Liver (tissue), 9 donors: ENCODE measurements around the gene CSNK1D. TPM values are rescaled to one million over a fixed set of nuclear protein-coding genes. Genes with fewer than 3 reads are reported as not detected.

Experiments used
- DNase-seq: peaks from one replicate; pipeline ENCODE4 v3.0.0-alpha.2; 2017; ENCODE audit warnings: low spot score
- H3K27ac ChIP-seq, 2 donors: one replicate each; pipeline ENCODE4 v1.7.0; 2013; ENCODE audit warnings: inconsistent platforms in 2 of 2, low read length in 2 of 2, control low read depth in 1 of 2, low read depth in 1 of 2, mild to moderate bottlenecking in 1 of 2
- H3K27me3 ChIP-seq, 4 donors: one replicate each; pipeline versions ENCODE4 v1.6.1 to v1.7.0; 2013; ENCODE audit warnings: low read length in 3 of 4, inconsistent platforms in 1 of 4, mild to moderate bottlenecking in 1 of 4, moderate library complexity in 1 of 4; ENCODE audit not compliant: control insufficient read depth in 4 of 4, insufficient read depth in 4 of 4
- H3K36me3 ChIP-seq, 4 donors: one replicate each; pipeline versions ENCODE4 v1.6.1 to v1.7.0; 2013; ENCODE audit warnings: low read length in 3 of 4, mild to moderate bottlenecking in 3 of 4, low read depth in 1 of 4, moderate library complexity in 1 of 4; ENCODE audit not compliant: control insufficient read depth in 4 of 4, insufficient read depth in 3 of 4
- H3K4me1 ChIP-seq, 4 donors: one replicate each; pipeline versions ENCODE4 v1.6.1 to v1.7.0; 2013; ENCODE audit warnings: low read length in 3 of 4, mild to moderate bottlenecking in 3 of 4, moderate library complexity in 1 of 4; ENCODE audit not compliant: control insufficient read depth in 4 of 4, insufficient read depth in 4 of 4
- H3K4me3 ChIP-seq, 3 donors: one replicate each; pipeline versions ENCODE4 v1.6.1 to v1.7.0; 2013; ENCODE audit warnings: low read length in 3 of 3, control low read depth in 1 of 3, low read depth in 1 of 3, mild to moderate bottlenecking in 1 of 3
- H3K9ac ChIP-seq, 2 donors: one replicate each; pipeline ENCODE4 v1.7.0; 2013; ENCODE audit warnings: low read length in 2 of 2, mild to moderate bottlenecking in 2 of 2, moderate library complexity in 2 of 2, control low read depth in 1 of 2, low read depth in 1 of 2
- H3K9me3 ChIP-seq, 4 donors: one replicate each; pipeline versions ENCODE4 v1.6.1 to v1.7.0; 2013; ENCODE audit warnings: low read length in 3 of 4; ENCODE audit not compliant: control insufficient read depth in 4 of 4
- ATF3 ChIP-seq: IDR thresholded peaks from 2 replicates; pipeline ENCODE4 v1.6.1; 2016; ENCODE audit warnings: antibody characterized with exemption
- CTCF ChIP-seq: fragments of 150-350 bp; IDR thresholded peaks from 2 replicates; pipeline ENCODE4 v1.5.1; 2017; ENCODE audit warnings: improper control_type of control experiment, low read depth, low read length; ENCODE audit not compliant: missing input control
- EGR1 ChIP-seq, 2 donors: IDR thresholded peaks; 2 replicates each; pipeline ENCODE4 v1.6.1; 2016 to 2018; ENCODE audit warnings: antibody characterized with exemption in 2 of 2, low read depth in 2 of 2
- FOXA1 ChIP-seq: IDR thresholded peaks from 2 replicates; pipeline ENCODE4 v1.6.1; 2016; ENCODE audit warnings: antibody characterized with exemption
- FOXA2 ChIP-seq: IDR thresholded peaks from 2 replicates; pipeline ENCODE4 v1.6.1; 2016; ENCODE audit warnings: antibody characterized with exemption
- GABPA ChIP-seq, 2 donors: IDR thresholded peaks in 1 of 2; conservative IDR thresholded peaks in 1 of 2; 2 replicates each; pipeline ENCODE4 v1.6.1; 2016; ENCODE audit warnings: antibody characterized with exemption in 2 of 2, mild to moderate bottlenecking in 1 of 2, moderate library complexity in 1 of 2
- HNF4A ChIP-seq, 2 donors: conservative IDR thresholded peaks; 2 replicates each; pipeline ENCODE4 v1.6.1; 2016; ENCODE audit warnings: antibody characterized with exemption in 2 of 2, mild to moderate bottlenecking in 2 of 2
- HNF4G ChIP-seq: IDR thresholded peaks from 2 replicates; pipeline ENCODE4 v1.6.1; 2016; ENCODE audit warnings: antibody characterized with exemption
- JUND ChIP-seq, 2 donors: IDR thresholded peaks; 2 replicates each; pipeline ENCODE4 v1.6.1; 2016; ENCODE audit warnings: antibody characterized with exemption in 2 of 2
- MAX ChIP-seq: IDR thresholded peaks from 2 replicates; pipeline ENCODE4 v1.6.1; 2016; ENCODE audit warnings: antibody characterized with exemption
- NR2F2 ChIP-seq: IDR thresholded peaks from 2 replicates; pipeline ENCODE4 v1.6.1; 2016; ENCODE audit warnings: antibody characterized with exemption
- RAD21 ChIP-seq, 2 donors: IDR thresholded peaks; 2 replicates each; pipeline ENCODE4 v1.6.1; 2016; ENCODE audit warnings: antibody characterized with exemption in 2 of 2, mild to moderate bottlenecking in 2 of 2
- REST ChIP-seq: IDR thresholded peaks from 2 replicates; pipeline ENCODE4 v1.6.1; 2016; ENCODE audit warnings: antibody characterized with exemption, mild to moderate bottlenecking
- RXRA ChIP-seq, 2 donors: IDR thresholded peaks; 2 replicates each; pipeline ENCODE4 v1.6.1; 2017 to 2018; ENCODE audit warnings: antibody characterized with exemption in 2 of 2, mild to moderate bottlenecking in 1 of 2
- SP1 ChIP-seq: IDR thresholded peaks from 2 replicates; pipeline ENCODE4 v1.6.1; 2018; ENCODE audit warnings: antibody characterized with exemption, mild to moderate bottlenecking
- TAF1 ChIP-seq: conservative IDR thresholded peaks from 2 replicates; pipeline ENCODE4 v1.6.1; 2016; ENCODE audit warnings: antibody characterized with exemption, mild to moderate bottlenecking
- YY1 ChIP-seq: IDR thresholded peaks from 2 replicates; pipeline ENCODE4 v1.6.1; 2016; ENCODE audit warnings: antibody characterized with exemption, mild to moderate bottlenecking
- ZBTB33 ChIP-seq: IDR thresholded peaks from 2 replicates; pipeline ENCODE4 v1.6.1; 2016; ENCODE audit warnings: antibody characterized with exemption
- WGBS: extraction: QIAGEN DNeasy Blood & Tissue Kit; methylation state at CpG from one replicate; pipeline ENCODE4 v1.1.7; 2013; 5-methylcytosine and 5-hydroxymethylcytosine counted together
- polyA plus RNA-seq, 2 donors: library from polyadenylated mRNA; stranded (reverse) in 1 of 2; unstranded in 1 of 2; fragments of 200-250 nt in 1 of 2; fragments of >200 nt in 1 of 2; fragmentation: Nextera tagmentation in 1 of 2; extraction: Ambion mirVana in 1 of 2; gene quantifications; one replicate each; pipeline versions ENCODE4 v1.2.1 to v1.2.3, GENCODE V29; 2013 to 2015
- total RNA-seq, 2 donors: library from RNA; depleted of rRNA; stranded (reverse); fragments of >200 nt; gene quantifications; one replicate each; pipeline ENCODE4 v1.2.3, GENCODE V29; 2014
- donor health status: healthy.
- donor health status: healthy.
- donor health status: healthy.
- donor health status: healthy.
- donor health status: healthy.

CSNK1D gene
- total and polyA plus RNA-seq, 4 donors, result 22.0 to 49.0 (median 34.2) TPM

- H3K27me3 ChIP-seq, result no peaks in the 10 kb centered on the region
- H3K4me3 ChIP-seq, result peak overlapping the region in 2 of 3 donors; percentile 25 to 30
- H3K4me1 ChIP-seq, result peaks cover 8 to 41% (median 30%) of the 10 kb centered on the region in 4 donors
- peak overlapping the region; percentile 54 to 61 for H3K9ac ChIP-seq
- 22% methylated on average over 36 of the region's 36 CpGs for WGBS
- TF ChIP-seq RAD21 (IDR thresholded peaks at IDR 0.05), result peak in 1 of 2 donors; percentile 14
- peak; percentile 23 for TF ChIP-seq NR2F2
- no peak for TF ChIP-seq TAF1
- peak; percentile 65 to 82 for TF ChIP-seq GABPA (IDR thresholded peaks at IDR 0.05 in 1 of 2, conservative IDR thresholded peaks at IDR 0.05 in 1 of 2)
- TF ChIP-seq RXRA (IDR thresholded peaks at IDR 0.05), result peak; percentile 62 to 77
- peak; percentile 46 for TF ChIP-seq YY1
- peak in 1 of 2 donors; percentile 6 for TF ChIP-seq JUND (IDR thresholded peaks at IDR 0.05)
- peak; percentile 9 for TF ChIP-seq REST
- TF ChIP-seq FOXA2, result no peak
- TF ChIP-seq EGR1 (IDR thresholded peaks at IDR 0.05; ENCODE audit: low read depth in 2 of 2), result no peak
- peak; percentile 70 for TF ChIP-seq SP1
- TF ChIP-seq HNF4A (conservative IDR thresholded peaks at IDR 0.05), result peak; percentile 57 to 68
- H3K9me3 ChIP-seq, result no peaks in the 10 kb centered on the region
- peak overlapping the region; percentile 73 to 90 for H3K27ac ChIP-seq
- no peaks in the 10 kb centered on the region for H3K36me3 ChIP-seq
- DNase-seq, result no peak
Observed at GRCh38 chr17:82297714-82298537, 24.4 kb upstream of the CSNK1D start.

GRCh38 chr17:82297280-82297713 is 23.8 kb upstream of the CSNK1D start:
- 66% methylated on average over 19 of the region's 19 CpGs for WGBS
- peaks cover 8 to 39% (median 30%) of the 10 kb centered on the region in 4 donors for H3K4me1 ChIP-seq
- H3K36me3 ChIP-seq, result no peaks in the 10 kb centered on the region
- peak overlapping the region; percentile 73 to 90 for H3K27ac ChIP-seq
- no peaks in the 10 kb centered on the region for H3K27me3 ChIP-seq
- peak overlapping the region; percentile 54 to 61 for H3K9ac ChIP-seq
- no peak overlapping the region for H3K4me3 ChIP-seq
- no peaks in the 10 kb centered on the region for H3K9me3 ChIP-seq
- DNase-seq, result no peak
- TF ChIP-seq ZBTB33 (no peak), HNF4G (no peak), CTCF (no peak), RXRA (IDR thresholded peaks at IDR 0.05) (no peak), TAF1 (no peak), FOXA2 (no peak), REST (no peak), RAD21 (IDR thresholded peaks at IDR 0.05) (no peak), ATF3 (no peak), FOXA1 (no peak), YY1 (no peak), GABPA (IDR thresholded peaks at IDR 0.05 in 1 of 2, conservative IDR thresholded peaks at IDR 0.05 in 1 of 2) (no peak), MAX (no peak), NR2F2 (no peak), HNF4A (conservative IDR thresholded peaks at IDR 0.05) (no peak), JUND (IDR thresholded peaks at IDR 0.05) (peak; percentile 55 to 67), EGR1 (IDR thresholded peaks at IDR 0.05; ENCODE audit: low read depth in 2 of 2) (no peak), SP1 (peak; percentile 70)
